GM19043 (cell line): Measurements from ENCODE around the gene PTPRS.
"Not testable (repeated sequence)": the region's sequence is repeated elsewhere in the genome, so short reads cannot be mapped to it uniquely, and the experiment has no call there.

Source experiments
- ATAC-seq: cut with Tn5 transposase; IDR thresholded peaks from one replicate; pipeline ENCODE4 v1.9.1; 2021; ENCODE audit warnings: low read depth; ENCODE audit not compliant: unreplicated experiment

Gene PTPRS

GRCh38 chr19:5334366-5334739 is 6.3 kb downstream of the PTPRS start:
- ATAC-seq: no peak

DNA sequence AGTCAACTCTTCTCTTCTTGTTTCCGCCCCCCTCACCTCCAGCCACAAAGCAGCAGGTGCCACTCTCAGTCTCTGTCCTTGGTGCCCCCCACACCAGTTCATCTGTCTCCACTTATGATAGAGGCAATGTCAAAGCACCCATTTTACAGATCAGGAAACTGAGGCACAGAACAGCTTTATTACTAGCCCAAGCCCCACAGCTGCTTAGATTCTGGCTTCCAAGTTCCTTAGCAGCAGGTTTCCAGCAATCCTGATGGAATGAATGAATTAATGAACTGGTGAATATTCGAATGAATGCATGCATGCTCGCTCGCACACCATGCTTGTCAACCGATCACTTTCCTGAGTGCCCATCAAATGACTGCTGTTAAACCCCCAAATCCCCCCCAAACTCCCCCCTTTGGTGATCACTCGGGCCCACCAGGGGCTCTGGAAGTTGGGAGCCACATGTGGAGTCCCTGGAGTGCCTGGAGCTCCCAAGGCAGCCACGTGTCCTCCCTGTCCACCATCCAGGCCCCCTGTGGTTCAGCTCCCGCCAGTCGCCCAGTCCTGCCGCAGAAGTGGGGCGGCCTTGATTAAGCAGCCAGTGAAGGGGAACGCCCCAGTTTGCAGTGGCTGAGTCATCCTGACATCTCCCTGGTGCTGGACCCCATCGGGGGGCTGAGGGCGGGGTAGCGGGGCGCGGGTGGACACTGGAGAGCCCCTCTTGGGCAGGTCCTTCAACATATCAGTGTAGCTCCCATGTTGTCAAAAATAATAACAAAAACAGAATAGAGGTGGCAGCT is 6.8 kb downstream of the PTPRS start:
- no peak for ATAC-seq

- ATAC-seq: no peak
Measured at GRCh38 chr19:5332501-5332900, 8.1 kb downstream of the PTPRS start.

DNA sequence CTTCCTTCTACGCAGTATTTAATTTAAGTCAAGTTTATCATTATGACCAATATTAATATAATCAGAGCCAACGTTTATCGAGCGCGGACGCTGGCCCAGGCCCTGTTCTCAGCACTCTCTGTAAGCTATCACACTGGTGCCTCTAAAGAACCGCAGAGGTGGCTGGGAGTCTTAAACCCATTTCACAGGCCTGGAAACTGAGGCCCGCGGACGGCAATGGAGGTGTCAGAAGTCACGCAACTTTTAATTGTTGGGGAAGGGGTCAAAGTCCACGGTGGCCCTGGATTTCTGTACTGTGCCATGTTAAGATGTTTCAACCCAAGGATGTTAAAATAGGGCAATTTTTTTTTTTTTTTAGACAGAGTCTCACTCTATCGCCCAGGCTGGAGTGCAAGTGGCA is 8.8 kb downstream of the PTPRS start:
- ATAC-seq: no peak

DNA sequence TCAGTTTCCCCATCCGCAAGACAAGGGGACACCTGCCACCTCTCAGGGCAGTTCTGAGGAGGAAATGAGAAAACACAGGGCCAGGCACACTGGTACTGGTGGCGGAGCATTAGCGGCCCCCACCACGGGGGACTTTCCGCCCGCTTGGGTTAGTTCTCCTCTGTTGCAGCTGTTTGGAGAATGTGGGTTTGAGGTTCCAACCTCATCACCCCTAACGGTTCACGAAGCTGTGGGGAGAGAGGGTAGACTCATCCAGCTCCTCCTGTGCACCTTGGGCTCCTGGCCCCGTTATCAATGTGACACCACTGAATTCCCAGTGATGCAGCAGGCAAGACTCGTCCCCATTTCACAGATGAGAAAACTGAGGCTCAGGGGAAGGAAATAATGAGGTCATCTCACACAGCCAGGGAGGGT is 10.3 kb downstream of the PTPRS start:
- no peak for ATAC-seq

DNA sequence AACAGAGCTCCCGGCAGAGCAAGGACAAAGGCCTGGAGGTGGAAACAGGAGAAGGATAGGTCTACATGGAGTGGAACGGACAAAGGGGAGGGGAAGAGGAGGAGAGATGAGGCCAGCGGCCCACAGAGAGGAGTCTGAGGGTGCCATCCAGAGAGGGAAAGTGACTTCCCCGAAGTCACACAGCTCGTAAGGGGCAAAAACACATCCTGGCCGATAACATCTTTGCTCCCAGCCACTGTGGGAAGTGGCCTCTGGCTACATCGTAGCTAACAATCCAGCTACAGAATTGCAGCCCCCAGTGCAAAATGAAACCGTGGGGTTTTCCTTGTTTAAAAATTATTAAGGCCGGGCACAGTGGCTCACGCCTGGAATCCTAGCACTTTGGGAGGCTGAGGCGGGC is 11.5 kb downstream of the PTPRS start:
- ATAC-seq: no peak

- not testable (repeated sequence) for ATAC-seq
Measured at GRCh38 chr19:5328407-5328806, 12.2 kb downstream of the PTPRS start.

DNA sequence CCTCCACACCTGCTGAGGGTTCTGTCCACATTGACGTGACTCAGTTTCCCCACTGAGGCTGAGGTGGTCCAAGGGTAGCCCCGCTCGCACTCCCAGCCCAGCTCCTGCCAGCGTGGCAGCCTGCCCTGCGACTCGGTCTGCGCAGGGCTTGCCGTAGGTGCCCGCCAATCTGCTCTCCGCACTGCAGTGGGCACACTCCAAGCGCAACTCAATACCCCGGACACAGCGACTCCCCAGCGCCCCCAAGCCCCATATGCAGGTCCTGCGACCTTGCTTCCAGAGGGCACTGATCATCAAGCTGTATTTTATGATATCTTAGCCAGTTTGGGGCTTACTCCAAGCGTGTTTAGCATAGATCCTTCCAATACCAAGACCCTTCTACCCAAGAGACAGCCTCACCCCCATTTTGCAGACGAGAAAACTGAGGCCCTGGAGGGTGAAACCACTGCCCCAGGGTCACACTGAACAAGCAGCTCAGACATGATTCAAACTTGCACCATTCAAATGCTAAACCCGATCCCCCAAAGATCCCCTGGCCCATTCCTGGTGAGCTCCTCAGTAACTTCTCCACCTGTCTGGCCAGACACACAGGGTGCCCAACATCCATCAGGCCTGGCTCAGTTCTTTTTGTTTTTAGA is 13.5 kb downstream of the PTPRS start:
- ATAC-seq: no peak

DNA sequence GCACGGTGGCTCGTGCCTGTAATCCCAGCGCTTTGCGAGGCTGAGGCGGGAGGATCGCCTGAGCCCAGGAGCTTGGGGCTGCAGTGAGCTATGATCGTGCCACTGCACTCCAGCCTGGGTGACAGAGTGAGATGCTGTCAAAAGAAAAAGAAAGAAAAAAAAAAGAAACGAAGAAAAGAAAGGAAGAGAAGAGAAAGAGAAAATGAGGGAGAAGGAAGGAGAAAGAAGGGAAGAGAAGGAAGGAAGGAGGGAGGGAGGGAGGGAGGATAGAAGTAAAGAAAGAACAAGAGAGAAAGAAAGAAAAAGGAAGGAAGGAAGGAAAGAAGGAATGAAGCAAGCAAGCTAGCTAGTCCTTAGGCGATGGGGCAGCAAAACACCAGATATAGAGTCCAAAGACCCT is 14.1 kb downstream of the PTPRS start:
- no peak for ATAC-seq

GRCh38 chr19:5324947-5325346 is 15.7 kb downstream of the PTPRS start:
- no peak for ATAC-seq

- ATAC-seq: no peak
Measured at GRCh38 chr19:5323475-5323811, 17.2 kb downstream of the PTPRS start.

DNA sequence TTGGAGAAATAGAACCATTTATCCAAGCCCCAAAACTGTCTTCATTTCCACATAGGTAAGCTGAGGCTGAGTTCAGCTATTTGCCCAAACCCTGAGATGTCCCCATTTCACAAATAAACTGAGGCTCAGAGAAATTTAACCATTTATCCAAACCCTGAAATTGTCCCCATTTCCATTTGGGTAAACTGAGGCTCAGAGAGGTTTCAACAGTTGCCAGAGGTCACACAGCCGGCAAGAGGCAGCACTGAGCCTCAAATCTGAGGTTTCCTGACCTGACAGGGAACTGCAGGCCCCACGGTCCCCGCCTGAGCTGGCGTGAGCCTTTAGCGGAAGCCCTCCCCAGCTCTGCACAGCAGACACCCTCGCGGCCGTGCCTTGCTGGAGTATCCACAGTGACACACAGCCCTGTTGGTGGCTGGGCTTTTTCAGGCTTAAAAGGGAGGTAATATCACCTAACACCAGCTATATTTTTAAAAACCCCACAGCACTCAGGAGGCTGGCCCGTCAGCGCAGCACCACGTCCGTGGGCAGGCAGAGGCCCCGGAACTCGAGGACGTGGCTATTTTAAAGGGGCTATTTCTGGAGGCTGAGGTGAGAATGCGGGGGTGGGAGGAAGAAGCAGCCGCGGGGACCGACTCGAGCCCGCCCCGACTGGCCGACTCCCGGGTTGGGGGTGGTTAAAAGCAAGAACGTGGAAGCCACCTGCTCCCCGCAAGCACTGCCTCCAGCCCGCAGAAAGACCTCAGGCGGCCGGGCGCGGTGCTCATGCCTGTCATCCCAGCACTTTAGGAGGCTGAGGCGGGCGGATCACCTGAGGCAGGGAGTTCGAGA is 18.5 kb downstream of the PTPRS start:
- no peak for ATAC-seq

GRCh38 chr19:5321066-5321642 is 19.5 kb downstream of the PTPRS start:
- ATAC-seq: no peak

DNA sequence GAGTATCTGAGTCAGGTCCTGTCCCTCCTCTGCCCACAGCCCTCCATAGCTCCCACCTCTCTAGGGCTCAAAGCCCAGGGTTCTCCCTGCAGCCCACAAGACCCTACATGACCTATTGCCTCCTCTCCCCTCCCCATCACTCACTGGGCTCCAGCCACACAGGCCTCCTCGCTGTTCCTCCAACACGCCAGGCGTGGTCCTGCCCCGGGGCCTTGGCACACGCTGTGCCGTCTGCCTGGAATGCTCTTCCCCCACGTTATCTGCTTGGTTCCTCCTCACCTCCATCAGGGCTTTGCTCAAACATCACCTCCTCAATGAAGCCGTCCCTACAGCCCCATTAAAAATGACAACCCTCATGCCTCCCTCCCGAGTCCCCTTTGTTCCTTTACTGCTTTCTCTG is 21.1 kb downstream of the PTPRS start:
- ATAC-seq: no peak

- no peak for ATAC-seq
Measured at GRCh38 chr19:5318306-5318705, 22.3 kb downstream of the PTPRS start.

GRCh38 chr19:5317321-5317720 is 23.3 kb downstream of the PTPRS start:
- ATAC-seq: no peak

DNA sequence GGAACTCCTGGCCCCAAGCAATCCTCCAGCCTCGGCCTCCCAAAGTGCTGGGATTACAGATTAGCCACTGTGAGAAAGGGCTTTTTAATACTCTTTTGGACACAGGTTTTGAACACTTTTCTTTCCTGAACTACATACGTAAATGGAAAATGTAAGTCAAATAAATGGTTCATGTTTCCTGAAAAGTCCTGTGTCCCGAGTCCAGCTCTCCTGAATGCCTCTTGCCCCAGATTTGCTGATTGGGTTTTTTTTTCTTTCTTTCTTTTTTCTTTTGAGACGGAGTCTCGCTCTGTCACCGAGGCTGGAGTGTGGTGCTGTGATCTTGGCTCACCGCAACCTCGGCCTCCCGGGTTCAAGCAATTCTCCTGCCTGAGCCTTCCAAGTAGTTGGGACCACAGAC is 24.5 kb downstream of the PTPRS start:
- no peak for ATAC-seq

- ATAC-seq: no peak
Measured at GRCh38 chr19:5314907-5315298, 25.7 kb downstream of the PTPRS start.

GRCh38 chr19:5314012-5314906 is 26.4 kb downstream of the PTPRS start:
- no peak for ATAC-seq

DNA sequence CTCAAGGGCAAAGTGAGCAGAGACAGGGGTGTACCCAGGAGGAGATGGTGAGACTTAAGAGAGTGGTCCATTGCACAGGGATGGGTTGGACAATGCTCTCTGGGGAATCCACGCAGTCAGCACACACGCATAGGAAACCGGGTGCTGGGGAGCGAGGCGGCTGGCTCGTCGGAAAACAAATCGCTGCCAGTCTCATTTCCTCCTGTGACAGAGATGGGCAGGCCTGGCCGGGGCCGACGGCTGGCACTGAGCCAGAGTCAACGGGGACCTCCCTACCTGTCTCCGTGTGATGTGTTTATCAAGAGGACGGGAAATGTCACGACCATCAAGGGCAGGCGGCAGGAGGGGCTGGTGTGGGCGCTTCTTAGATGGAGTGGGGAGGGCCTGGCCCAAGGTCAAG is 27.3 kb downstream of the PTPRS start:
- ATAC-seq: no peak
